Hypothalamus (tissue), 51 donors: ENCODE results near the gene WSCD2.

Source experiments
- DNase-seq, 51 donors: peaks; one replicate each; lab custom pipeline; 2025; lab: John Stamatoyannopoulos, UW

WSCD2 gene

DNA sequence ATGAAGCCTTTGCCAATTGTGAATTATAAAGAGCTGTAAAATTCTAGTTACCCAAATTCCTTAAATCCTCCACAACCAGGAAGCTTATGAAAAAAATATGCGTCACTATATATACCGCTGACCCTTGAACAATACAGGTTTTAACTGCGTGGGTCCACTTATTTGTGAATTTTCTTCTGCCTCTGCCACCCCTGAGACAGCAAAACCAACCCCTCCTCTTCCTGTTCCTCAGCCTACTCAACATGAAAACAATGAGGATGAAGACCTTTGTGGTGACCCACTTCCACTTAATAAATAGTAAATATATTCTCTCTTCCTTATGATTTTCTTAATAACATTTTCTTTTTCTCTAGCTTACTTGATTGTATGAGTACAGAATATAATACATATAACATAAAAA is 167.9 kb downstream of the WSCD2 start:
- DNase-seq: no peak

DNA sequence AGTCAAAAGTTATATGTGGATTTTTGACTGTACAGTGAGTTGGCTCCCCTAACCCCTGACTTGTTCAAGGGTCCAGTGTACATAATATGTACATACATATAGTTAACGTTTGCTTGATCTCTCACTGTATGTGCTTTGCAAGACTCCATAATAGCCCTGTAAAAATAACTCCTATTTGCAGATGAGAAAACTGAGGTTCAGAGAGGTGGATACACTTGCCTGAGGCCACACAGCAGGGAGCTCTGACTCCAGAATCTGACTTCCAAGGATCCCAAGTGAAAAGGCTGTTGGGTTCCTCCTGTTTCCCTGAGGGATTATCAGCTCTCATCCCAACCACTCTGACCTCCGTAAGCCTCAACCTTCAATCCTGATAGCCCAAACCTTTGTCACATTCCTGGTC is 168.3 kb downstream of the WSCD2 start:
- no peak for DNase-seq

DNA sequence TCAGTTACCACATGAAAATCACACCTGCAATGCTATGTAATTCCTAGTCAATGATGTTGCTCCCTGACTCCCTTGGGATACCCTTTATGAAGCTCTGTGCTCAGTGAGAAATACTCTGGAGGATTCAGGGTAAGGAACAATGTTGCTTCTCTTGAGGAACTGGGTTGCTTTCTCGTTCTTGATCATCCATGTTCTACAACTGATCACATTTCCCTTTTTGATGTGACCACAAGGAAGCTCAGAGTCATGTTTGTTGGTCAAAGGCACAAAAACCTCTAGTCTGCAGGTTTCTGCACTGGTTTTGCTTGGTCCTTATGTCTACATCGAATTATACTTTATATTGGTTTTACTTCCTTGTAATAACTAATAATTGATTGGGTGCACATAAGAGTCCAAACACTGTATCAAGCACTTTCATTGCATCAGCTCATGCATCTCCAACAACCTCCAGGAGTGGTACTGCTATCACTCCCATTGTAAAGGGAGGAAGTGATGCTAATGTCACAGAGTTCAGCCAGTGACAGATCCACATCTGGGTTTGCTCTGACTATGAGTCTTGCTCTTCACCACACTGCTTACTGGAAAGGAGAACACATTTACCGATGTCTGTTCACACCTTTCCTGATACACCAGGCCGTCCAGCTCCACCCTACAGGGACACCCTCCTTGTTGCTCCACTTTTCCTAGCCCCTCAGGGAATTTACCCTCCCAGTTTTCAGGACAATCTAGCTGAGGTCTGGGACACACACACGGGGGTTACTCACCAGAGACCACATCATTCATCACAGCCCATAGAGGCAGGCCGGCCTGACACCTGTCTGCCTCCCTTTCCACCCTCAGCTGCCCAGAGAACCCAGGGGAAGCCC is 169.0 kb downstream of the WSCD2 start:
- no peak for DNase-seq

DNA sequence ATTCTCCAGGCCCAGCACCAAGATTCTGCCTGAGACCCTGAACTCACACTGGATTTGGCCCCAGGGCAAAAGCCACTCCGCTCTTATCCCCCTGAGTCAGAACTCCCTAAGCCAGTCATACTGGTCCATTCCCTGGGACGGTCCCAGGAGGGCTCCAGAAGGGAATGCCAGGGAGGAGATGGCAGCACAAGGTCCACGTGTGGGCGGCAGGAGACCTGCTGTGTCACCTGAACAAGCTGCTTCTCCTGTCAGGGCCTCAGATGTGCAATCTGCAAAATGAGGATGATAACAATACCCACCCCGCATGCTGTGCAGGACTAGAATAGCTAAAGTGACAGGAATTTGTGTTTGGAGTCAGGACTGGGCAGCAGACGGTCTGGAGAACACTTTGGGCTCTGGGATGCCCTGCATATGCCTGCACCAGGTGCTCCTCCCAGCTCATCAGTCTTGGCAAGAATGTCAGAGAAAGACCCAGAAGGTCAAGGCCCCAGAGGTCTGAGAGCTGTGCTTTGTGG is 169.7 kb downstream of the WSCD2 start:
- DNase-seq: no peak

DNA sequence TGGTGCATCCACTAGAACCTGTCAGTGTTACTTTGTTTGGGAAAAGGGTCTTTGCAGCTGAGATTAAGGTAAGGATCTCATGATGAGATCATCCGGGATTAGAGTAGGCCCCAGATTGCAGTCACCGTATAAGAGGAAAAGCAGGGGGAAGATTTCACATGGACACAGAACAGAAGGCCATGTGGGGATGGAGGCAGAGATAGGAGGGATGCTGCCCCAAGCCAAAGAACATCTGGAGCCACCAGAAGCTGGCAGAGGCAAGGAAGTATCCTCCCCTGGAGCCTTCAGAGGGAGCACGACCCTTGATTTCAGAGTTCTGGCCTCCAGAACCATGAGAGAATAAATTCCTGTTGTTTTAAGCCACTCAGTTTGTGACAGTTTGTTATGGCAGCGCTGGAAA is 170.4 kb downstream of the WSCD2 start:
- no peak for DNase-seq
